HepG2 (cell line): ENCODE data around the gene CNTF. TPM values are rescaled to one million over a fixed set of nuclear protein-coding genes. Genes with fewer than 3 reads are reported as not detected.
A peak's percentile ranks its signal among the peaks of the same experiment; 100 is the strongest.

ENCODE experiments used
- FOXA3 ChIP-seq: IDR thresholded peaks from 2 replicates; pipeline ENCODE4 v1.6.1; 2016; ENCODE audit warnings: missing genetic modification reagents, missing compliant biosample characterization
- FOXJ3 ChIP-seq: sonication (generic); formaldehyde crosslinking; IDR thresholded peaks from 2 replicates; pipeline ENCODE4 v1.4.0; 2020; ENCODE audit warnings: missing genetic modification reagents, mild to moderate bottlenecking, borderline replicate concordance
- HMGA1 ChIP-seq: sonication (generic); formaldehyde crosslinking; conservative IDR thresholded peaks from 2 replicates; pipeline ENCODE4 v1.4.0; 2020; ENCODE audit warnings: missing genetic modification reagents
- HOXA5 ChIP-seq: sonication (generic); formaldehyde crosslinking; IDR thresholded peaks from 2 replicates; pipeline ENCODE4 v1.4.0; 2020; ENCODE audit warnings: missing genetic modification reagents
- KMT2B ChIP-seq: IDR thresholded peaks from 2 replicates; pipeline ENCODE4 v1.6.1; 2016; ENCODE audit warnings: missing genetic modification reagents, missing compliant biosample characterization
- MEF2D ChIP-seq: sonication (generic); formaldehyde crosslinking; IDR thresholded peaks from 2 replicates; pipeline ENCODE4 v1.5.1; 2020; ENCODE audit warnings: mild to moderate bottlenecking, missing genetic modification reagents
- MIXL1 ChIP-seq: IDR thresholded peaks from 2 replicates; pipeline ENCODE4 v1.6.1; 2016
- NBN ChIP-seq: fragments of 450-650 bp; conservative IDR thresholded peaks from 2 replicates; pipeline ENCODE4 v1.6.1; 2017
- NKX3-1 ChIP-seq: sonication (generic); formaldehyde crosslinking; IDR thresholded peaks from 2 replicates; pipeline ENCODE4 v1.5.0; 2020; ENCODE audit warnings: missing genetic modification reagents
- NONO ChIP-seq, 2 experiments: fragments of 450-650 bp in 1 of 2; sonication (generic) in 1 of 2; formaldehyde crosslinking in 1 of 2; IDR thresholded peaks in 1 of 2; conservative IDR thresholded peaks in 1 of 2; 2 replicates each; pipeline versions ENCODE4 v1.6.1 to v1.8.0; 2017 to 2022; ENCODE audit warnings: mild to moderate bottlenecking in 1 of 2, missing genetic modification reagents in 1 of 2, moderate library complexity in 1 of 2
- PRMT3 ChIP-seq: sonication (generic); formaldehyde crosslinking; IDR thresholded peaks from 2 replicates; pipeline ENCODE4 v1.8.1; 2022; ENCODE audit warnings: low read depth, mild to moderate bottlenecking, moderate library complexity, missing genetic modification reagents, borderline replicate concordance
- SKIL ChIP-seq: sonication (generic); formaldehyde crosslinking; IDR thresholded peaks from 2 replicates; pipeline ENCODE4 v1.8.0; 2022; ENCODE audit warnings: missing genetic modification reagents, mild to moderate bottlenecking, moderate library complexity, borderline replicate concordance
- ZFP41 ChIP-seq: sonication (generic); formaldehyde crosslinking; IDR thresholded peaks from 2 replicates; pipeline ENCODE4 v1.4.0; 2020; ENCODE audit warnings: mild to moderate bottlenecking, missing genetic modification reagents, borderline replicate concordance
- ZNF280D ChIP-seq: sonication (generic); formaldehyde crosslinking; IDR thresholded peaks from 2 replicates; pipeline ENCODE4 v1.5.1; 2020; ENCODE audit warnings: mild to moderate bottlenecking, missing genetic modification reagents
- ZNF30 ChIP-seq: sonication (generic); formaldehyde crosslinking; IDR thresholded peaks from 2 replicates; pipeline ENCODE4 v1.5.0; 2020; ENCODE audit warnings: mild to moderate bottlenecking, missing genetic modification reagents
- ZNF552 ChIP-seq: sonication (generic); formaldehyde crosslinking; IDR thresholded peaks from 2 replicates; pipeline ENCODE4 v1.9.0; 2022; ENCODE audit warnings: missing genetic modification reagents, mild to moderate bottlenecking, borderline replicate concordance
- ZNF576 ChIP-seq: sonication (generic); formaldehyde crosslinking; IDR thresholded peaks from 2 replicates; pipeline ENCODE4 v1.4.0; 2020; ENCODE audit warnings: mild to moderate bottlenecking, missing genetic modification reagents
- ZNF775 ChIP-seq: sonication (generic); formaldehyde crosslinking; IDR thresholded peaks from 2 replicates; pipeline ENCODE4 v1.4.0; 2020; ENCODE audit warnings: missing genetic modification reagents, mild to moderate bottlenecking, moderate library complexity, borderline replicate concordance
- polyA plus RNA-seq, 8 experiments: library from polyadenylated mRNA; depleted of rRNA in 3 of 8; stranded (reverse) in 7 of 8; unstranded in 1 of 8; fragments of >200 nt; fragmentation: Illumina TruSeq in 4 of 8; extraction: Trizol in 4 of 8; gene quantifications; 2 replicates each; pipeline versions ENCODE4 v1.2.1 to v1.2.3, GENCODE V29; 2011 to 2016; ENCODE audit warnings: low read depth in 4 of 8, missing spikeins in 1 of 8, mixed read lengths in 1 of 8; ENCODE audit not compliant: insufficient read depth in 1 of 8
- total RNA-seq, 5 experiments: library from RNA; depleted of rRNA; stranded (reverse); fragments of >200 nt; fragmentation: Illumina TruSeq; extraction: Trizol; gene quantifications; 2 replicates each; pipeline ENCODE4 v1.2.3, GENCODE V29; 2016; ENCODE audit warnings: low read depth in 1 of 5
- TF ChIP-seq, protein P1 (sequence below): conservative IDR thresholded peaks from 2 replicates; pipeline ENCODE4 v1.6.1; 2018; ENCODE audit warnings: missing genetic modification reagents
- TF ChIP-seq, protein P2 (sequence below): fragments of 450-650 bp; IDR thresholded peaks from 2 replicates; pipeline ENCODE4 v1.6.1; 2016
- TF ChIP-seq, protein P3 (sequence below): sonication (generic); formaldehyde crosslinking; IDR thresholded peaks from 2 replicates; pipeline ENCODE4 v1.5.0; 2020; ENCODE audit warnings: missing genetic modification reagents

The CNTF gene
- total and polyA plus RNA-seq, 2 of the 13 experiments (the other 11 are each of a cell fraction or from before 2014, with no cell fraction given): 0.51 to 2.3 TPM

- TF ChIP-seq ZNF576 (CRISPR knock-in tag) (no peak), SKIL (CRISPR knock-in tag) (no peak), ZNF30 (CRISPR knock-in tag) (no peak), FOXA3 (CRISPR knock-in tag) (peak; percentile 72; the same call in 1 of the 2 replicates), ZNF775 (no peak), HOXA5 (CRISPR knock-in tag) (peak; percentile 57; the same call in 1 of the 2 replicates), NKX3-1 (CRISPR knock-in tag) (no peak), FOXJ3 (peak; percentile 61; the same call in 1 of the 2 replicates), PRMT3 (CRISPR knock-in tag) (no peak), NBN (no peak), MEF2D (no peak), ZFP41 (CRISPR knock-in tag) (no peak), ZNF280D (CRISPR knock-in tag) (no peak), MIXL1 (CRISPR knock-in tag) (no peak), NONO (IDR thresholded peaks at IDR 0.05) (no peak), NONO (CRISPR knock-in tag; conservative IDR thresholded peaks at IDR 0.05) (peak; percentile 66), HMGA1 (no peak), KMT2B (CRISPR knock-in tag) (no peak), ZNF552 (no peak)
- TF ChIP-seq, protein P1, sequence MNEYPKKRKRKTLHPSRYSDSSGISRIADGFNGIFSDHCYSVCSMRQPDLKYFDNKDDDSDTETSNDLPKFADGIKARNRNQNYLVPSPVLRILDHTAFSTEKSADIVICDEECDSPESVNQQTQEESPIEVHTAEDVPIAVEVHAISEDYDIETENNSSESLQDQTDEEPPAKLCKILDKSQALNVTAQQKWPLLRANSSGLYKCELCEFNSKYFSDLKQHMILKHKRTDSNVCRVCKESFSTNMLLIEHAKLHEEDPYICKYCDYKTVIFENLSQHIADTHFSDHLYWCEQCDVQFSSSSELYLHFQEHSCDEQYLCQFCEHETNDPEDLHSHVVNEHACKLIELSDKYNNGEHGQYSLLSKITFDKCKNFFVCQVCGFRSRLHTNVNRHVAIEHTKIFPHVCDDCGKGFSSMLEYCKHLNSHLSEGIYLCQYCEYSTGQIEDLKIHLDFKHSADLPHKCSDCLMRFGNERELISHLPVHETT: peak; percentile 97
- TF ChIP-seq, protein P2, sequence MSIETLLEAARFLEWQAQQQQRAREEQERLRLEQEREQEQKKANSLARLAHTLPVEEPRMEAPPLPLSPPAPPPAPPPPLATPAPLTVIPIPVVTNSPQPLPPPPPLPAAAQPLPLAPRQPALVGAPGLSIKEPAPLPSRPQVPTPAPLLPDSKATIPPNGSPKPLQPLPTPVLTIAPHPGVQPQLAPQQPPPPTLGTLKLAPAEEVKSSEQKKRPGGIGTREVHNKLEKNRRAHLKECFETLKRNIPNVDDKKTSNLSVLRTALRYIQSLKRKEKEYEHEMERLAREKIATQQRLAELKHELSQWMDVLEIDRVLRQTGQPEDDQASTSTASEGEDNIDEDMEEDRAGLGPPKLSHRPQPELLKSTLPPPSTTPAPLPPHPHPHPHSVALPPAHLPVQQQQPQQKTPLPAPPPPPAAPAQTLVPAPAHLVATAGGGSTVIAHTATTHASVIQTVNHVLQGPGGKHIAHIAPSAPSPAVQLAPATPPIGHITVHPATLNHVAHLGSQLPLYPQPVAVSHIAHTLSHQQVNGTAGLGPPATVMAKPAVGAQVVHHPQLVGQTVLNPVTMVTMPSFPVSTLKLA: peak; percentile 16; the same call in 1 of the 2 replicates
- TF ChIP-seq, protein P3, sequence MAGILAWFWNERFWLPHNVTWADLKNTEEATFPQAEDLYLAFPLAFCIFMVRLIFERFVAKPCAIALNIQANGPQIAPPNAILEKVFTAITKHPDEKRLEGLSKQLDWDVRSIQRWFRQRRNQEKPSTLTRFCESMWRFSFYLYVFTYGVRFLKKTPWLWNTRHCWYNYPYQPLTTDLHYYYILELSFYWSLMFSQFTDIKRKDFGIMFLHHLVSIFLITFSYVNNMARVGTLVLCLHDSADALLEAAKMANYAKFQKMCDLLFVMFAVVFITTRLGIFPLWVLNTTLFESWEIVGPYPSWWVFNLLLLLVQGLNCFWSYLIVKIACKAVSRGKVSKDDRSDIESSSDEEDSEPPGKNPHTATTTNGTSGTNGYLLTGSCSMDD (CRISPR knock-in tag): no peak
Observed at GRCh38 chr11:58578136-58578634, 44.3 kb upstream of the CNTF start (continued).
